Lower leg skin (tissue), 3 donors: ENCODE results near the gene IFNA21.
"Not testable (repeated sequence)": the region's sequence is repeated elsewhere in the genome, so short reads cannot be mapped to it uniquely, and the experiment has no call there.

Experiments
- POLR2A ChIP-seq, 2 donors: fragments of 450-650 bp; IDR thresholded peaks; one replicate each; pipeline ENCODE4 v1.6.1; 2016 to 2017; ENCODE audit warnings: antibody characterized with exemption in 2 of 2, mild to moderate bottlenecking in 1 of 2, moderate library complexity in 1 of 2
- TF ChIP-seq, protein P1 (sequence below), 3 donors: fragments of 450-650 bp; IDR thresholded peaks; one replicate each; pipeline ENCODE4 v1.5.1; 2016; ENCODE audit warnings: antibody characterized with exemption in 3 of 3, mild to moderate bottlenecking in 3 of 3, moderate library complexity in 2 of 3

DNA sequence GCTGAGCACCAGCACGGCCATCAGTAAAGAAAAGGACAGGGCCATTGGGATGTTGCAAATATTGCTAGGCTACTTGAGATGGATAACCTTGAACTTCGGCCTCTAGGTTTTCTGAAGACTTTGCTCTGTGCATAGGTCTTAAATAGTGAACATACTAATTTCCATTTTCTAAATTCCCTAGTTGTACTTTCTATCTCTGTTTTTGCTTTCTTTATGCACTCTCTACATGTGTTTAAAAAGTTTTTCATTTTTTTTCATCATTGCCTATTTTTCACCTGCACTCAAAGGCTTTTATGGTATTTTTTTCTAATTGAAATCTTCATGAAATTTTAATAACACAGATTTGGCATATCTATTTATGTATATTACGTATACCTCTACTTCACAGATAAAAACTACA is 21.0 kb upstream of the IFNA21 start, which contains the start of gene IFNA4:
- TF ChIP-seq, protein P1, sequence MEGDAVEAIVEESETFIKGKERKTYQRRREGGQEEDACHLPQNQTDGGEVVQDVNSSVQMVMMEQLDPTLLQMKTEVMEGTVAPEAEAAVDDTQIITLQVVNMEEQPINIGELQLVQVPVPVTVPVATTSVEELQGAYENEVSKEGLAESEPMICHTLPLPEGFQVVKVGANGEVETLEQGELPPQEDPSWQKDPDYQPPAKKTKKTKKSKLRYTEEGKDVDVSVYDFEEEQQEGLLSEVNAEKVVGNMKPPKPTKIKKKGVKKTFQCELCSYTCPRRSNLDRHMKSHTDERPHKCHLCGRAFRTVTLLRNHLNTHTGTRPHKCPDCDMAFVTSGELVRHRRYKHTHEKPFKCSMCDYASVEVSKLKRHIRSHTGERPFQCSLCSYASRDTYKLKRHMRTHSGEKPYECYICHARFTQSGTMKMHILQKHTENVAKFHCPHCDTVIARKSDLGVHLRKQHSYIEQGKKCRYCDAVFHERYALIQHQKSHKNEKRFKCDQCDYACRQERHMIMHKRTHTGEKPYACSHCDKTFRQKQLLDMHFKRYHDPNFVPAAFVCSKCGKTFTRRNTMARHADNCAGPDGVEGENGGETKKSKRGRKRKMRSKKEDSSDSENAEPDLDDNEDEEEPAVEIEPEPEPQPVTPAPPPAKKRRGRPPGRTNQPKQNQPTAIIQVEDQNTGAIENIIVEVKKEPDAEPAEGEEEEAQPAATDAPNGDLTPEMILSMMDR (IDR thresholded peaks at IDR 0.05) = not testable (repeated sequence)
- TF ChIP-seq POLR2A (IDR thresholded peaks at IDR 0.05) = not testable (repeated sequence)
